H1 (cell line): ENCODE results near the gene ALKAL2. TPM values are rescaled to one million over a fixed set of nuclear protein-coding genes. Genes with fewer than 3 reads are reported as not detected.

Experiments used
- CTCF ChIA-PET: fragments of 300-600 bp; sonication (Branson Sonifier 250); formaldehyde crosslinking; loops from one replicate; lab custom pipeline; 2021; ENCODE audit not compliant: partially characterized antibody; lab: Charles Lee
- POLR2A ChIA-PET: fragments of 300-600 bp; sonication (Branson Sonifier 250); formaldehyde crosslinking; loops from one replicate; lab custom pipeline; 2021; ENCODE audit warnings: inconsistent platforms; ENCODE audit not compliant: partially characterized antibody; lab: Charles Lee
- DNase-seq, 2 experiments: peaks; one replicate each; pipeline versions ENCODE4 v3.0.0 to v3.0.0-alpha.2; 2010 to 2022; ENCODE audit warnings: low spot score in 2 of 2, low read depth in 1 of 2, mixed read lengths in 1 of 2
- FAIRE-seq: peaks from 2 replicates; lab custom pipeline; 2011; peaks lifted over from hg19 to GRCh38; lab: Jason Lieb, UNC
- H2AFZ ChIP-seq: 2 replicates; pipeline ENCODE4 v1.8.1; 2012; ENCODE audit warnings: low read length, inconsistent platforms
- H2AK5ac ChIP-seq: 2 replicates; pipeline ENCODE4 v1.6.1; 2013; ENCODE audit warnings: low read depth, low read length
- H2BK120ac ChIP-seq: replicated peaks from 2 replicates; pipeline ENCODE3; 2013; ENCODE audit warnings: low read depth, low read length, inconsistent platforms
- H2BK12ac ChIP-seq: 2 replicates; pipeline ENCODE4 v1.6.1; 2013; ENCODE audit warnings: low read depth, low read length
- H2BK15ac ChIP-seq: 2 replicates; pipeline ENCODE4 v1.6.1; 2013; ENCODE audit warnings: low read length
- H2BK20ac ChIP-seq: 2 replicates; pipeline ENCODE4 v1.6.1; 2013; ENCODE audit warnings: low read length
- H2BK5ac ChIP-seq: 2 replicates; pipeline ENCODE4 v1.6.1; 2013; ENCODE audit warnings: low read depth, low read length
- H3K14ac ChIP-seq: 2 replicates; pipeline ENCODE4 v1.6.1; 2013; ENCODE audit warnings: inconsistent platforms; ENCODE audit not compliant: insufficient read length
- H3K18ac ChIP-seq: 2 replicates; pipeline ENCODE4 v1.6.1; 2013; ENCODE audit warnings: low read length; ENCODE audit errors: extremely low read depth
- H3K23ac ChIP-seq: 2 replicates; pipeline ENCODE4 v1.6.1; 2013; ENCODE audit warnings: inconsistent platforms; ENCODE audit not compliant: insufficient read length
- H3K23me2 ChIP-seq: 2 replicates; pipeline ENCODE4 v1.6.1; 2013; ENCODE audit warnings: low read depth, low read length
- H3K27ac ChIP-seq: 2 replicates; pipeline ENCODE4 v1.6.1; 2011; ENCODE audit warnings: low read depth, low read length, inconsistent platforms
- H3K27me3 ChIP-seq, 4 experiments: replicated peaks in 1 of 4; 1 replicate in 1 of 4; 2 replicates in 3 of 4; pipeline versions ENCODE4 v1.6.1 to v1.8.1; 2011 to 2013; ENCODE audit warnings: low read length in 3 of 4, mild to moderate bottlenecking in 3 of 4, inconsistent platforms in 2 of 4, mixed read lengths in 2 of 4, moderate library complexity in 1 of 4; ENCODE audit not compliant: control insufficient read depth in 3 of 4, insufficient read depth in 3 of 4; ENCODE audit errors: extremely low read depth in 1 of 4
- H3K36me3 ChIP-seq, 4 experiments: 2 replicates each; pipeline versions ENCODE4 v1.6.1 to v1.8.1; 2011 to 2013; ENCODE audit warnings: mild to moderate bottlenecking in 4 of 4, low read length in 3 of 4, moderate library complexity in 2 of 4, control low read depth in 1 of 4, inconsistent platforms in 1 of 4; ENCODE audit not compliant: insufficient read depth in 4 of 4, control insufficient read depth in 2 of 4
- H3K4ac ChIP-seq: replicated peaks from 2 replicates; pipeline ENCODE3; 2013; ENCODE audit warnings: low read length, low read depth, mixed read lengths, inconsistent platforms; ENCODE audit not compliant: insufficient read length
- H3K4me1 ChIP-seq, 4 experiments: replicated peaks in 1 of 4; 1 replicate in 1 of 4; 2 replicates in 3 of 4; pipeline versions ENCODE4 v1.6.1 to v1.8.1; 2011 to 2013; ENCODE audit warnings: low read length in 3 of 4, inconsistent platforms in 2 of 4, mixed read lengths in 1 of 4; ENCODE audit not compliant: insufficient read depth in 4 of 4, control insufficient read depth in 3 of 4
- H3K4me2 ChIP-seq, 2 experiments: 2 replicates each; pipeline versions ENCODE4 v1.6.1 to v1.8.1; 2011 to 2013; ENCODE audit warnings: low read depth in 2 of 2, low read length in 2 of 2, control low read depth in 1 of 2, inconsistent platforms in 1 of 2, mild to moderate bottlenecking in 1 of 2; ENCODE audit not compliant: insufficient read depth in 1 of 2
- H3K4me3 ChIP-seq, 4 experiments: fragments of 200-600, 300-600 bp in 1 of 4; sonication (generic), shearing (Covaris generic), sonication (Bioruptor Twin) in 1 of 4; 2 replicates each; pipeline versions ENCODE4 v1.5.1 to v1.8.1; 2011 to 2016; ENCODE audit warnings: low read length in 4 of 4, low read depth in 3 of 4, control low read depth in 2 of 4, inconsistent platforms in 2 of 4, mild to moderate bottlenecking in 2 of 4, mixed read lengths in 1 of 4, moderate library complexity in 1 of 4; ENCODE audit not compliant: insufficient read depth in 2 of 4; ENCODE audit errors: extremely low read depth in 1 of 4
- H3K56ac ChIP-seq: replicated peaks from 2 replicates; pipeline ENCODE3; 2013; ENCODE audit warnings: low read depth, mild to moderate bottlenecking, mixed read lengths, low read length, inconsistent platforms; ENCODE audit not compliant: insufficient read length
- H3K79me1 ChIP-seq: 2 replicates; pipeline ENCODE4 v1.6.1; 2013; ENCODE audit warnings: low read depth, low read length, control low read depth
- H3K79me2 ChIP-seq, 2 experiments: 2 replicates each; pipeline versions ENCODE4 v1.6.1 to v1.8.1; 2012 to 2013; ENCODE audit warnings: low read length in 2 of 2, mild to moderate bottlenecking in 2 of 2, inconsistent platforms in 1 of 2; ENCODE audit not compliant: insufficient read depth in 2 of 2, control insufficient read depth in 1 of 2
- H3K9ac ChIP-seq, 4 experiments: replicated peaks in 1 of 4; 1 replicate in 1 of 4; 2 replicates in 3 of 4; pipeline versions ENCODE4 v1.6.1 to v1.8.1; 2011 to 2013; ENCODE audit warnings: low read depth in 3 of 4, low read length in 3 of 4, control low read depth in 2 of 4, mild to moderate bottlenecking in 2 of 4, moderate library complexity in 2 of 4, inconsistent platforms in 1 of 4; ENCODE audit errors: extremely low read depth in 1 of 4
- H3K9me3 ChIP-seq, 2 experiments: 2 replicates each; pipeline versions ENCODE4 v1.6.1 to v1.8.1; 2012 to 2013; ENCODE audit warnings: mild to moderate bottlenecking in 2 of 2, moderate library complexity in 2 of 2, control low read depth in 1 of 2, inconsistent platforms in 1 of 2, low read depth in 1 of 2, low read length in 1 of 2, mixed read lengths in 1 of 2; ENCODE audit not compliant: insufficient read depth in 2 of 2
- H4K20me1 ChIP-seq, 2 experiments: replicated peaks in 1 of 2; 2 replicates each; pipeline versions ENCODE3 to v1.8.1; 2011 to 2013; ENCODE audit warnings: inconsistent platforms in 2 of 2, low read length in 2 of 2, mild to moderate bottlenecking in 1 of 2; ENCODE audit not compliant: insufficient read depth in 2 of 2, control insufficient read depth in 1 of 2
- H4K5ac ChIP-seq: 2 replicates; pipeline ENCODE4 v1.6.1; 2013; ENCODE audit warnings: low read length, low read depth, mixed read lengths, inconsistent platforms; ENCODE audit not compliant: insufficient read length
- H4K8ac ChIP-seq: 2 replicates; pipeline ENCODE4 v1.8.0; 2013; ENCODE audit warnings: mild to moderate bottlenecking, moderate library complexity, low read length, inconsistent platforms; ENCODE audit not compliant: insufficient read depth; ENCODE audit errors: extremely low read depth
- H4K91ac ChIP-seq: replicated peaks from 2 replicates; pipeline ENCODE3; 2013; ENCODE audit warnings: low read length, mixed read lengths, inconsistent platforms; ENCODE audit not compliant: insufficient read length
- JUND ChIP-seq: IDR thresholded peaks from 2 replicates; pipeline ENCODE4 v1.6.1; 2011; ENCODE audit warnings: mild to moderate bottlenecking, improper control_type of control experiment, low read length
- SP4 ChIP-seq: IDR thresholded peaks from 2 replicates; pipeline ENCODE4 v1.6.1; 2012; ENCODE audit warnings: low read length, inconsistent platforms
- WGBS, 2 experiments: shearing (Covaris generic) in 1 of 2; methylation state at CpG; one replicate each; pipeline versions ENCODE4 v1.1.6 to v1.1.7; 2013 to 2015; ENCODE audit warnings: low lambda C conversion rate in 2 of 2, mixed read lengths in 2 of 2, inconsistent platforms in 1 of 2, low coverage in 1 of 2, missing lambda C conversion rate in 1 of 2; ENCODE audit not compliant: insufficient replicate concordance in 2 of 2, insufficient coverage in 1 of 2, insufficient read length in 1 of 2; ENCODE audit errors: extremely low coverage in 1 of 2, missing lambda C conversion rate in 1 of 2; 5-methylcytosine and 5-hydroxymethylcytosine counted together
- polyA plus RNA-seq, 7 experiments: library from polyadenylated mRNA; depleted of rRNA in 3 of 7; stranded (reverse) in 5 of 7; unstranded in 2 of 7; fragments of >200 nt in 5 of 7; fragments of 200-250 nt in 2 of 7; gene quantifications; 1 replicate in 5 of 7; 2 replicates in 1 of 7; 4 replicates in 1 of 7; pipeline versions ENCODE4 v1.2.1 to v1.2.3, GENCODE V29; 2011 to 2013; ENCODE audit warnings: missing spikeins in 2 of 7, mixed read lengths in 2 of 7
- total RNA-seq: library from RNA; stranded (reverse); fragmentation: NEBNext Ultra II Directional; extraction: Animal tissue kit (Norgen Biotek cat#: 25700); gene quantifications from 2 replicates; pipeline ENCODE4 v1.2.1, GENCODE V29; 2021

The ALKAL2 gene
- total and polyA plus RNA-seq, 2 of the 8 experiments (the other 6 are each of a cell fraction or from before 2014, with no cell fraction given): 4.6 to 11.5 TPM

DNA sequence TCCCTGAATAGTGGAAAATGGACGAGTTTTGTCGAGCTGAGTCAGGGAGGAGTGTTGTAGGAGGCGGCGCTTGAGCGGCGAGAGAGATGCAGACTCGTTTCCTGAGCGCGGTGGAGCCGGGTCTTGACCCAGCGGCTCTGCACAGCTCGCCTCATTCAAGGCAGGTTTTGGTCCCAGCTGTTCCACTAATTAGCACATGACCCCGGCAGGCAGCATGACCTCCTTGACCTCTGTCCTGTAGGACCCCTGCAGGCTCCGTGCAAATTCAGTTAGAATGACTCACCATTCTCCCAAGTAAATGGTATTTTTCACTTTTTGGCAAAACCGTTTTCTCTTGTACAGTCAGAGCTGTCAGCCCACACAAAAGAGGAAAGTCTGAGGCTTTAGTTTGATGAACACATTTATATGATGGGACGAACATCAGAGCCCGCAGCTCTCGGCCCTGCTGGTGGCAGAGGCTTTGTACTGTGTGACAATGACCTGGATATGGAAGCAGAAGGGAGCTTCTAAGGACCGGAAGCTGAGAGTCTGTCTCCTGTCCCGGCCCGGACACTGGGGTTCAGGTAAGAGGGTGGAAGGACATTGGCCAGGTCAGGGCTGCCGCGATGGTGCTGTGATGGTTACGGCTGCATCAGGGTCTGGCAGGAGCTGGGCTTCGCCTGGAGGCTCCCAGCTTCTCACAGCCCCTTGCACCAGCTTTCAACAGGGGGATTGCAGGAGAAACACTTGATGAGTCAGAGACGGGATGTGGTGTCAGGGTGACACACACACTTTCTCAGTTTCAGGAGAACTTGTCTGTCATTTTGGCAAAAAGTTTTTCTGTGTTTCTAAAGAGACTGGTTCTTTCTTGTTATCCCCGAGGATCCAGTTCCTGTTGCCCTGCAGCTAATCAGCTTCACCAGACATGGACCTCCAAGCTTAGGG is 29.9 kb upstream of the ALKAL2 start:
- no peak overlapping the region for H2BK15ac ChIP-seq
- H3K18ac ChIP-seq: no peak overlapping the region
- no peak overlapping the region for H2BK5ac ChIP-seq
- no peak overlapping the region for H4K5ac ChIP-seq
- no peaks in the 10 kb centered on the region for H3K79me2 ChIP-seq
- H3K4me2 ChIP-seq: no peak overlapping the region
- ChIA-PET CTCF (interaction anchor here (0.9 to 2.7 kb wide), 8 partner anchors 8 to 349 kb away, joined by 3 to 12 read pairs (median 3); partner anchors contain the start of gene ALKAL2), POLR2A (no interaction called here)
- no peak overlapping the region for H3K9ac ChIP-seq
- no peak overlapping the region for H3K4me3 ChIP-seq
- peaks cover 0 to 7% of the 10 kb centered on the region in 2 experiments for H4K20me1 ChIP-seq
- no peak for FAIRE-seq
- no peak overlapping the region for H4K91ac ChIP-seq
- H3K4ac ChIP-seq: no peak overlapping the region
- 0 out of 2 replicates have a peak overlapping the region, but pooled peaks have one; percentile 27 for H2BK12ac ChIP-seq
- no peak overlapping the region for H2BK120ac ChIP-seq
- peaks cover 0 to 8% (median 5%) of the 10 kb centered on the region in 4 experiments; a peak in 5 of 7 replicates for H3K4me1 ChIP-seq
- no peak overlapping the region for H3K14ac ChIP-seq
- H4K8ac ChIP-seq: no peak overlapping the region
- H3K27ac ChIP-seq: no peak overlapping the region
- TF ChIP-seq SP4 (no peak), JUND (peak; percentile 71; the same call in 1 of the 2 replicates)
- TF ChIP-seq, all 59 proteins: peak for 1
- peaks cover 6% of the 10 kb centered on the region; the same call in 1 of the 2 replicates for H3K23me2 ChIP-seq
- no peak overlapping the region for H2AK5ac ChIP-seq
- H3K36me3 ChIP-seq: no peaks in the 10 kb centered on the region
- DNase-seq: no peak
- no peak overlapping the region for H3K56ac ChIP-seq
- H3K79me1 ChIP-seq: no peaks in the 10 kb centered on the region
- WGBS, 2 experiments: 84% methylated on average over 27 of the region's 27 CpGs; no CpG with 5 or more reads in 1 of the 2 experiments
- H3K27me3 ChIP-seq: peaks cover 0 to 5% (median 0%) of the 10 kb centered on the region in 4 experiments; a peak in 1 of 7 replicates
- no peak overlapping the region for H2AFZ ChIP-seq
- no peak overlapping the region for H3K23ac ChIP-seq
- no peaks in the 10 kb centered on the region; a peak in 1 of 4 replicates for H3K9me3 ChIP-seq
- H2BK20ac ChIP-seq: no peak overlapping the region
